RWPE1 (cell line): Measurements from ENCODE around the gene CYP2E1.

Source experiments
- CTCF ChIA-PET: fragments of 350-600 bp; sonication (Branson Sonifier 250); formaldehyde crosslinking; extraction: SDS; loops from one replicate; lab custom pipeline; 2021; lab: Yijun Ruan, JAX
- POLR2A ChIA-PET: fragments of 400-600 bp; formaldehyde crosslinking; extraction: SDS; loops from one replicate; lab custom pipeline; 2020; ENCODE audit warnings: antibody characterized with exemption; ENCODE audit not compliant: low non-redundant PET; lab: Yijun Ruan, JAX
- DNase-seq: peaks from one replicate; pipeline ENCODE4 v3.0.0; 2012; ENCODE audit warnings: low spot score
- H3K27ac ChIP-seq: fragments of 450-650 bp; 2 replicates; pipeline ENCODE4 v1.5.1; 2017
- TF ChIP-seq, protein P1 (sequence below): fragments of 450-650 bp; conservative IDR thresholded peaks from 2 replicates; pipeline ENCODE4 v1.5.1; 2017; ENCODE audit warnings: low read depth, mild to moderate bottlenecking

The CYP2E1 gene

DNA sequence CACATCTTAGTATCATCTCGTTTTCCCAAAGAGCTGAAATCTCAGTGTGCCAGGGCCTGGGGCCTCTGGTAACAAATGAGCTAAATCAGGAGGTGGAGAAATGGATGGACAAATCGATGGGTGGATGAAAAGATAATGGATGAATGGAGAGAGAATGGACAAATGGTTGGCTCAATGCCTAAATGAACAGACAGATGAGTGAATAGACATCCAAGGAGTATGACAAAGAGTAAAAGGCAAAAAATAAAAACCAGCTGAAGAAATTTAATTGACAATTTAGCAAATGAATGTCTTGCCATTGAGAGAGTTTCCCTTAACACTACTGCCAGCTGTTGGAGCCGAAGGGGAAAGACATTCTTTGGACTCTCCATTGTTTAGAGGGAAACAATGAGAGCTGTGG lies 30.2 kb downstream of the CYP2E1 start:
- TF ChIP-seq, protein P1, sequence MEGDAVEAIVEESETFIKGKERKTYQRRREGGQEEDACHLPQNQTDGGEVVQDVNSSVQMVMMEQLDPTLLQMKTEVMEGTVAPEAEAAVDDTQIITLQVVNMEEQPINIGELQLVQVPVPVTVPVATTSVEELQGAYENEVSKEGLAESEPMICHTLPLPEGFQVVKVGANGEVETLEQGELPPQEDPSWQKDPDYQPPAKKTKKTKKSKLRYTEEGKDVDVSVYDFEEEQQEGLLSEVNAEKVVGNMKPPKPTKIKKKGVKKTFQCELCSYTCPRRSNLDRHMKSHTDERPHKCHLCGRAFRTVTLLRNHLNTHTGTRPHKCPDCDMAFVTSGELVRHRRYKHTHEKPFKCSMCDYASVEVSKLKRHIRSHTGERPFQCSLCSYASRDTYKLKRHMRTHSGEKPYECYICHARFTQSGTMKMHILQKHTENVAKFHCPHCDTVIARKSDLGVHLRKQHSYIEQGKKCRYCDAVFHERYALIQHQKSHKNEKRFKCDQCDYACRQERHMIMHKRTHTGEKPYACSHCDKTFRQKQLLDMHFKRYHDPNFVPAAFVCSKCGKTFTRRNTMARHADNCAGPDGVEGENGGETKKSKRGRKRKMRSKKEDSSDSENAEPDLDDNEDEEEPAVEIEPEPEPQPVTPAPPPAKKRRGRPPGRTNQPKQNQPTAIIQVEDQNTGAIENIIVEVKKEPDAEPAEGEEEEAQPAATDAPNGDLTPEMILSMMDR = no peak
- no peak overlapping the region for H3K27ac ChIP-seq
- POLR2A ChIA-PET = no interaction called here
- CTCF ChIA-PET = interaction anchor here (0.6 to 1.1 kb wide), 3 partner anchors 228 to 432 kb away, joined by 3 to 4 read pairs (median 3); no protein-coding TSS in a partner anchor
- no peak for DNase-seq

DNA sequence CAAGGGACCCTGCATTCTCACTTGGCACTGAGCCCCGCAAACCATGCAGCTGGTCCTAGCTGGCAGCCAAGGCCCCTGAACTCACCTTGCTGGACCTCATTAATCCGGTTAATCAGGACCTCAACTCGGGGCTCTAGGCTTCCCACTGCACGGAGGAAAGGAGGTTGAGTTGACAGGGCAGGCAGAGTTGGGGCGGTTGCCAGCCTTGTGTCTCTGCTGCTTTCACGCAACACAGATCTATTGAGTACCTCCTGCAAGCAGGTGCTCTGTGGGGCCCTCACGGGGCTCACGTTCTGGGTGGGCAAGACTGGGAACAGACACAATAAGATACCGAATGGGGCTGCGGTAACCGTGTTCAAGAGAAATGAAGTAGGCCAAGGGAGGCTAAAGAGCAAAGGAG lies 32.1 kb downstream of the CYP2E1 start:
- POLR2A ChIA-PET = no interaction called here
- no peak for DNase-seq
- TF ChIP-seq, protein P1 = no peak

DNA sequence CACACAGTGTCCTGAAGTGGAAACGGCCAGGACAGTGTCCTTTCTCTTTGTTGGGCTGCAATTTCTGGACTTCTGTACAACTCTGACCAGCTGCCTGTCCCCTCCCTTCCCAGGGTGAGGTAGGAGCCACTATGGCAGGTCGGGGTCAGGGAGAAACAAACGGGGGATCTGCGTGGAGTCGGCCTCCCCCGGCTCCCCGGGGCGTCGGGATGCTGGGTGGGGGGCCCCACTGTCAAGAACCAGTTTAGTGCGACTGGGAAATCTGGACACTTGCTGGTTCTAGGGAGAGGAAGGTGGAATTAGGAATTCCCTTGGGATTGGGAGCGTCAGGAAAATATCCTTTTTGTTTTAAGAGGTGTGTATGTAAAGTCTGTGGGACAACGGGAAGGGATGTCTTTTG lies 37.7 kb downstream of the CYP2E1 start:
- CTCF ChIA-PET = no interaction called here
- POLR2A ChIA-PET = no interaction called here
- TF ChIP-seq, protein P1 = no peak
- no peak overlapping the region for H3K27ac ChIP-seq
- DNase-seq = no peak

More for the DNA sequence above, 32.1 kb downstream of the CYP2E1 start:
- no peak overlapping the region for H3K27ac ChIP-seq
- CTCF ChIA-PET = no interaction called here

DNA sequence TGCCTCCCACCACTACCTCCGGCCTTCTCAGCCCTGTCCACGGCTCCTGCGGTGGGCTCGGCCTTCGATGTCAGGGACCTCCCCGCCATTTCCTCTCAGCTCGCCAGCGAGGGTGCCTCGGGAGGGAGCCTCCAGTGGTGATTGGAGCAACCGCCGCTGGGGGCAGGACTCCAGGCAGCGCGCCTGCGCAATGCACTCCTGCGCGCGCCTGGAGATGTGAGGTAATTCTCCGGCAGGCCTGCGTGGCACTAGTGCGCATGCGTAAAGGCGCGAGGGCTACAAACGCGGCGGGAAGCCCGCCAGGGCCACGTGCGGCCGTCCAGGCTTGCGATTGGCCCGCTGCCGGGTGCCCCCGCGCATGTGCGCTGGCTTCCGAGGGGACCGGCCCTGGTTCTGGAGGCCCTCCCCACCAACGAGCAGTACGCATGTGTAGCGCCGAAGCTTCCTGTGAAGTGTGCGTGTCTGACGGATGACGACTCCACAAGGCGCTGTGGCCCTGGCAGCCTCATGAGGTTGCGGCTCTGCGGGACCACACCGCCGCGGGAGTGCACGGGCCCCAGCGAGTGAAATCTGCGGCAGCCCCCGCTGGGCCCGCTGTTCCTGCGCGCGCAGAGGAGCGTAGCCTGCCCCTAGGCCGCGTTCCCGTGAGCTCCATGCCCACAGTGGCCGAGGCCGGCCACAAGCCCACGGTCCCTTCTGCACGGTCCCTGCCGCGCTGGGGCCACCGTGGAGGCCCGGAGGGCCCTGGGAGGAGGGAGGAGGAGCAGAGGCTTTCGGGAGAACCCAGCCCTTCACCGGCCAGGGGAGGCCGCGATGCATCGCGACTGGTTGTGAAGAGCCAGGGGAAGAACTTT lies 38.5 kb downstream of the CYP2E1 start, which contains the start of gene SYCE1:
Gene SYCE1 (minus strand): TSS at position 143 of the 854 bp plus-strand sequence. CDS start 54 bp downstream, at position 89.
- no peak for DNase-seq
- POLR2A ChIA-PET = no interaction called here
- H3K27ac ChIP-seq = no peak within 1 kb of the TSS
- CTCF ChIA-PET = no interaction called here
- TF ChIP-seq, protein P1 = no peak

DNA sequence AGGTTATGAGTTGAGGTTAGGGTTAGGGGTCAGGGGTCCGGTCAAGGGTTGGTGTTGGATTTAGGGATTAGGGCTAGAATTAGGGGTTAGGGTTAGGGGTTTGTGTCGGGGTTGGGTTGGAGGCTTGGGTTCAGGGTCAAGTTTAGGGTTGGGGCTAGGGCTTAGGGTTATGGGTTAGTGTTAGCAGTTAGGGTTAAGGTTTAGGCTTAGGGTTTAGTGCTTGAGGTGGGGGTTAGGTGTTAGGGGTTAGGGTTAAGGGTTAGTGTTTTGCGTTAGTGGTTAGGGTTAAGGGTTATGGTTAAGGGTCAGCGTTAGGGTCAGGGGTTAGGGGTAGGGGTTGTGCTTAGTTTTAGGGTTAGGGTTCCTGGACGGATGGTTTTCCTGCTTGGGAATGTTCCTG lies 40.0 kb downstream of the CYP2E1 start:
- TF ChIP-seq, protein P1 = no peak
- POLR2A ChIA-PET = no interaction called here
- no peak for DNase-seq
- CTCF ChIA-PET = no interaction called here
- H3K27ac ChIP-seq = no peak overlapping the region

DNA sequence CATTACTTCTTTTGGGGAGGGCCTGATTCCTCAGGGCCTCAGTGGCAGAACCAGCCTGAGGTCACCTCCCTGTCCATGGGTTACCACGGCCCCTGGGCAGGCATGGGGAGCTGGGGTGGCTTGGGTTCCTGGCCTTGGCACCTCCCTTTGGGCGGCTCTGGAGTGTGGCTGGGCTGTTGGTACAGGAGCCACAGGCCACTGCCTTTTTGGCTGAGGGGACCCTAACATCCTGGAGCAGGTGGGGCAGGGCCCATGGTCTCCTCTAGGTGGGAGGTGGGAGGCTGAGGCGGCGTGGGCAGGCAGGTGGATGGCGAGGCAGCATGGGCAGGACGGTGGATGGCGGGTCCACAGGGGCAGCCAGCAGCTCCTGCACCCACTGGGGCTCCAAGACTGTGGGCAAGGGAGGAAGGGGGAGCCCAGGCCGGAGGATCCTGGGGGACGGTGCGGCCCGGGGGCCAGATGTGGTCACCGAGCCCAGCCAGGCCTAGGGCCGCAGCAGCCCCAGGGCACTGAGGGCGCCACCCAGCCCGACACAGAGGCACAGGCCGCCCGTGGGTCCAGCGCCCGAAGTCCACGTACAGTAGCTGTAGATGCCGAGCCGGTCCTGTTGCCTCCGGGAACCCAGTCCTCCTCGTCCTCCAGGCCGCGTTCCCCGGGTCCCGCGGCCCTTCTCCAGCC lies 40.6 kb downstream of the CYP2E1 start:
- POLR2A ChIA-PET = no interaction called here
- TF ChIP-seq, protein P1 = no peak
- no peak for DNase-seq
- H3K27ac ChIP-seq = no peak overlapping the region
- CTCF ChIA-PET = no interaction called here
